GM12891 (cell line): ENCODE data around the gene KCNQ5.

Source experiments
- PAX5 ChIP-seq: IDR thresholded peaks from 2 replicates; pipeline ENCODE4 v1.6.1; 2011; ENCODE audit warnings: low read length, moderate library complexity, mild to moderate bottlenecking; ENCODE audit not compliant: insufficient read depth, severe bottlenecking
- POLR2A ChIP-seq: IDR thresholded peaks from 2 replicates; pipeline ENCODE4 v1.6.1; 2011; ENCODE audit warnings: low read depth, low read length, control low read depth
- POLR2AphosphoS5 ChIP-seq: IDR thresholded peaks from 2 replicates; pipeline ENCODE4 v1.6.1; 2011; ENCODE audit warnings: low read depth, low read length, control low read depth
- POU2F2 ChIP-seq: IDR thresholded peaks from 2 replicates; pipeline ENCODE4 v1.6.1; 2011; ENCODE audit warnings: low read depth, mild to moderate bottlenecking, control low read depth, low read length, moderate library complexity
- TAF1 ChIP-seq: IDR thresholded peaks from 2 replicates; pipeline ENCODE4 v1.6.1; 2011; ENCODE audit warnings: low read depth, low read length, control low read depth

DNA sequence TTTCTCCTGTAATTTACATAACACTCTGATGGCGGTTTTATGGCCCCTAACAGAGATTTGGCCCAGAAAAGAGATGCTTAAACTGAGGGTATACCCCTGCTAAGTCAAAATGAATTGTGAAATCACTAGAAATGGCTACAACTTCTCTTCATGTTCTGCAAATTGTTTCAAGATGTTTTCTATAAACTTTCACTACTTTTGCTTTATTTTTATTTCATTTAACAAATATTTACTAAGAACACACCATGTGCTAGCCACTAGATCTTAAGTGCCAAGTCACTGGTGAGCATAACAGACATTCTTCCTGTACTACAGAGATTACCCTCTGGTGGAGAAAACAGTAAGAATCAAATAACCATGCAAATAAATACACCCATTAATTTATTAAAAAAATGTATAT, 87.6 kb downstream of the KCNQ5 start:
- TF ChIP-seq POLR2A, result no peak
- no peak for TF ChIP-seq POLR2AphosphoS5
- no peak for TF ChIP-seq TAF1
- TF ChIP-seq POU2F2, result no peak
- no peak for TF ChIP-seq PAX5
